NCI-H526 treated with DMSO at 0.1 percent for 48 hours (cell line): ENCODE measurements around the gene CST3.
"Not testable (repeated sequence)": the region's sequence is repeated elsewhere in the genome, so short reads cannot be mapped to it uniquely, and the experiment has no call there.

Experiments used
- DNase-seq: peaks from one replicate; lab custom pipeline; 2025; lab: John Stamatoyannopoulos, UW

The CST3 gene

GRCh38 chr20:23628402-23629016 lies 9.2 kb downstream of the CST3 start:
- no peak for DNase-seq

- peak; percentile 33 for DNase-seq
These were observed 10.3 kb downstream of the CST3 start for GRCh38 chr20:23627501-23627900.

- DNase-seq, result no peak
These were observed 11.6 kb downstream of the CST3 start for GRCh38 chr20:23626040-23626620.

- DNase-seq, result peak; percentile 92
These were observed 12.4 kb downstream of the CST3 start for GRCh38 chr20:23625236-23625964.

GRCh38 chr20:23624324-23624691 lies 13.4 kb downstream of the CST3 start:
- DNase-seq, result no peak

- DNase-seq, result no peak
These were observed 14.0 kb downstream of the CST3 start for GRCh38 chr20:23623666-23624323.

GRCh38 chr20:23622839-23623343 lies 14.9 kb downstream of the CST3 start:
- no peak for DNase-seq

GRCh38 chr20:23622401-23622800 lies 15.4 kb downstream of the CST3 start:
- DNase-seq, result not testable (repeated sequence)

GRCh38 chr20:23620670-23621386 lies 16.9 kb downstream of the CST3 start:
- not testable (repeated sequence) for DNase-seq

- no peak for DNase-seq
These were observed 23.6 kb downstream of the CST3 start for GRCh38 chr20:23614163-23614562.

GRCh38 chr20:23613676-23614075 lies 24.1 kb downstream of the CST3 start:
- DNase-seq, result no peak

GRCh38 chr20:23612396-23612795 lies 25.4 kb downstream of the CST3 start:
- DNase-seq, result no peak

GRCh38 chr20:23609486-23610109 lies 28.2 kb downstream of the CST3 start:
- no peak for DNase-seq

GRCh38 chr20:23608251-23608846 lies 29.4 kb downstream of the CST3 start:
- no peak for DNase-seq

- no peak for DNase-seq
These were observed 30.1 kb downstream of the CST3 start for GRCh38 chr20:23607497-23608245.

GRCh38 chr20:23606652-23607049 lies 31.1 kb downstream of the CST3 start:
- peak; percentile 69 for DNase-seq

- DNase-seq, result no peak
These were observed 31.7 kb downstream of the CST3 start, which contains the start of gene CST9 for GRCh38 chr20:23605867-23606651. CST9 (minus strand) TSS chr20:23605917; CDS start chr20:23605864, 53 bp downstream.

GRCh38 chr20:23604306-23604705 lies 33.4 kb downstream of the CST3 start:
- no peak for DNase-seq

GRCh38 chr20:23603321-23603720 lies 34.4 kb downstream of the CST3 start:
- no peak for DNase-seq
